ENCODE measurements around the gene RFESD.

RFESD gene

GRCh38 chr5:95667678-95668077 lies 21.1 kb downstream of the RFESD start:
- TF ChIP-seq, protein P1, sequence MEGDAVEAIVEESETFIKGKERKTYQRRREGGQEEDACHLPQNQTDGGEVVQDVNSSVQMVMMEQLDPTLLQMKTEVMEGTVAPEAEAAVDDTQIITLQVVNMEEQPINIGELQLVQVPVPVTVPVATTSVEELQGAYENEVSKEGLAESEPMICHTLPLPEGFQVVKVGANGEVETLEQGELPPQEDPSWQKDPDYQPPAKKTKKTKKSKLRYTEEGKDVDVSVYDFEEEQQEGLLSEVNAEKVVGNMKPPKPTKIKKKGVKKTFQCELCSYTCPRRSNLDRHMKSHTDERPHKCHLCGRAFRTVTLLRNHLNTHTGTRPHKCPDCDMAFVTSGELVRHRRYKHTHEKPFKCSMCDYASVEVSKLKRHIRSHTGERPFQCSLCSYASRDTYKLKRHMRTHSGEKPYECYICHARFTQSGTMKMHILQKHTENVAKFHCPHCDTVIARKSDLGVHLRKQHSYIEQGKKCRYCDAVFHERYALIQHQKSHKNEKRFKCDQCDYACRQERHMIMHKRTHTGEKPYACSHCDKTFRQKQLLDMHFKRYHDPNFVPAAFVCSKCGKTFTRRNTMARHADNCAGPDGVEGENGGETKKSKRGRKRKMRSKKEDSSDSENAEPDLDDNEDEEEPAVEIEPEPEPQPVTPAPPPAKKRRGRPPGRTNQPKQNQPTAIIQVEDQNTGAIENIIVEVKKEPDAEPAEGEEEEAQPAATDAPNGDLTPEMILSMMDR (IDR thresholded peaks at IDR 0.05): no peak
- H3K27ac ChIP-seq: no peak overlapping the region
- H3K4me1 ChIP-seq (ENCODE audit: control insufficient read depth in 1 of 2, insufficient read depth in 1 of 2, low read depth in 1 of 2, low read length in 1 of 2): peaks cover 2 to 4% of the 10 kb centered on the region in 2 experiments
- H3K4me3 ChIP-seq (ENCODE audit: low read depth in 1 of 2, low read length in 1 of 2): no peak overlapping the region
- H3K36me3 ChIP-seq: no peaks in the 10 kb centered on the region
- no peaks in the 10 kb centered on the region for H3K27me3 ChIP-seq
- no peaks in the 10 kb centered on the region for H3K9me3 ChIP-seq

- peaks cover 2 to 4% of the 10 kb centered on the region in 2 experiments for H3K4me1 ChIP-seq (ENCODE audit: control insufficient read depth in 1 of 2, insufficient read depth in 1 of 2, low read depth in 1 of 2, low read length in 1 of 2)
- no peak overlapping the region for H3K27ac ChIP-seq
- TF ChIP-seq, protein P1 (IDR thresholded peaks at IDR 0.05): no peak
- no peaks in the 10 kb centered on the region for H3K9me3 ChIP-seq
- no peak overlapping the region for H3K4me3 ChIP-seq (ENCODE audit: low read depth in 1 of 2, low read length in 1 of 2)
- H3K27me3 ChIP-seq: no peaks in the 10 kb centered on the region
- no peaks in the 10 kb centered on the region for H3K36me3 ChIP-seq
Observed at GRCh38 chr5:95668216-95668615, 21.6 kb downstream of the RFESD start.

- H3K9me3 ChIP-seq: no peaks in the 10 kb centered on the region
- no peaks in the 10 kb centered on the region for H3K27me3 ChIP-seq
- H3K4me1 ChIP-seq (ENCODE audit: control insufficient read depth in 1 of 2, insufficient read depth in 1 of 2, low read depth in 1 of 2, low read length in 1 of 2): peaks cover 2 to 4% of the 10 kb centered on the region in 2 experiments
- H3K27ac ChIP-seq: no peak overlapping the region
- H3K36me3 ChIP-seq: no peaks in the 10 kb centered on the region
- TF ChIP-seq, protein P1 (IDR thresholded peaks at IDR 0.05): no peak
- no peak overlapping the region for H3K4me3 ChIP-seq (ENCODE audit: low read depth in 1 of 2, low read length in 1 of 2)
Observed at GRCh38 chr5:95668728-95669127, 22.2 kb downstream of the RFESD start.

DNA sequence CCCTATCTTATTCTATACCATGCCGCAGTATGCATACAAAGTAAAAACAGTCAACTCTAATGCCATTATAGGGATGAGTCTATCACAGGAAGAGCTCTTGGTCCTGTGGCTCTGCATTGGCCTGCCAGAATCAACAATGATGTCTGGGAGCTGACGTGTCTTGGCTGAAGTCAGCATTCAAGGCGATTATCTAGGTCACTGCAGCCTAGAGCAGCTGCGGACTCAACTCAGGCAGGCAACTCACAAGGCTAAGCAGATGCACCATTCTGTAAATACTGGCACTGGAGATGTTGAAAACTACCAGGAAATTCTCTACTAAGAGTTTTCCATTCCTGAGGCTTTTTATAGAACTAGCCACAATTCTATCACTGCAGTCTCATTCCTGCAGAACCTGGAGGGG lies 23.0 kb downstream of the RFESD start:
- no peak overlapping the region for H3K4me3 ChIP-seq (ENCODE audit: low read depth in 1 of 2, low read length in 1 of 2)
- H3K36me3 ChIP-seq: no peaks in the 10 kb centered on the region
- H3K27me3 ChIP-seq: no peaks in the 10 kb centered on the region
- peaks cover 2 to 4% of the 10 kb centered on the region in 2 experiments for H3K4me1 ChIP-seq (ENCODE audit: control insufficient read depth in 1 of 2, insufficient read depth in 1 of 2, low read depth in 1 of 2, low read length in 1 of 2)
- no peaks in the 10 kb centered on the region for H3K9me3 ChIP-seq
- H3K27ac ChIP-seq: no peak overlapping the region
- TF ChIP-seq, protein P1 (IDR thresholded peaks at IDR 0.05): no peak

DNA sequence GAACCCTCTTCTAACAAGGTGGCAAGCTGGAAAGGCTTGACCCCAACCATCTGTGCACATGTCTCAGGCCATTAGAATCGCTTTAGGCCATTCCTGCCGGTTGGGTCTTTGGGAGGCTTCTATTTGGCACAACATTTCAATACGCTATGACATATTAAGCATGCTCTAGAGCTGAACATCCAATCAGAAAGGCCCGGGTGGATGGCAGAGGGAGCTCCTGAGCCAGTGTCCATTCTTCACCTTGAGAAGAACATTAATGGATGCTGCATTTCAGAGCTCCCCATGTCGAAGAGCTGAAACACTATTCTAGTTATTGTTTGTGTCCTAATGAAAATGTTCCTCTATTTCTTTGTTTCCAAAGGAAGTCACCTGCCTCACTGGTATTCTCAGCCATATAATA lies 23.4 kb downstream of the RFESD start:
- no peaks in the 10 kb centered on the region for H3K27me3 ChIP-seq
- H3K27ac ChIP-seq: no peak overlapping the region
- H3K4me3 ChIP-seq (ENCODE audit: low read depth in 1 of 2, low read length in 1 of 2): no peak overlapping the region
- H3K4me1 ChIP-seq (ENCODE audit: control insufficient read depth in 1 of 2, insufficient read depth in 1 of 2, low read depth in 1 of 2, low read length in 1 of 2): peaks cover 2 to 4% of the 10 kb centered on the region in 2 experiments
- no peaks in the 10 kb centered on the region for H3K9me3 ChIP-seq
- H3K36me3 ChIP-seq: no peaks in the 10 kb centered on the region
- TF ChIP-seq, protein P1 (IDR thresholded peaks at IDR 0.05): no peak

DNA sequence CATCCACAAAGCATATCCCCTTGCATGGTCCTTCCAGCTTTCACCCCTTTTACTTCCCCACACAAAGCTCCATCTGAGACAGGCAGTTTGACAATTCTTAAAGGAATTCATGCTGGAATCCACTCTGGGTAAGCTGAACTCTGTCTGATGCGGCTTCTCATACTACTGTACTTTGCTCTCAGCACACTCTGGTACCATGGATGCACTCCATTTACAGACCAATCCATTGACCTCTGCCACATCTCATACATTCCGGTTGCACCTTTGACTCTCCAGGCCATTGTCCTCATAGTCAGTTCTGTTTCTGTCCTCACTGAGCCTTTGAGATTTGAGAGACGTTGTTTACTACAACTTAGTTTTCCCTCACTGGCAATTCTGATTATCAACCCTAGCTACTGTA lies 24.0 kb downstream of the RFESD start:
- Histone ChIP-seq H3K9me3 (no peaks in the 10 kb centered on the region), H3K27me3 (no peaks in the 10 kb centered on the region), H3K27ac (no peak overlapping the region), H3K4me3 (ENCODE audit: low read depth in 1 of 2, low read length in 1 of 2) (no peak overlapping the region), H3K4me1 (ENCODE audit: control insufficient read depth in 1 of 2, insufficient read depth in 1 of 2, low read depth in 1 of 2, low read length in 1 of 2) (peaks cover 2 to 4% of the 10 kb centered on the region in 2 experiments), H3K36me3 (no peaks in the 10 kb centered on the region)
- TF ChIP-seq, protein P1 (IDR thresholded peaks at IDR 0.05): no peak

Data from neutrophil (primary cell).